Measurements from ENCODE around the gene MAML1. TPM values are rescaled to one million over a fixed set of nuclear protein-coding genes. Genes with fewer than 3 reads are reported as not detected.

MAML1 gene
- total RNA-seq, 2 donors from 2014 or later: 26.9 to 28.0 TPM

DNA sequence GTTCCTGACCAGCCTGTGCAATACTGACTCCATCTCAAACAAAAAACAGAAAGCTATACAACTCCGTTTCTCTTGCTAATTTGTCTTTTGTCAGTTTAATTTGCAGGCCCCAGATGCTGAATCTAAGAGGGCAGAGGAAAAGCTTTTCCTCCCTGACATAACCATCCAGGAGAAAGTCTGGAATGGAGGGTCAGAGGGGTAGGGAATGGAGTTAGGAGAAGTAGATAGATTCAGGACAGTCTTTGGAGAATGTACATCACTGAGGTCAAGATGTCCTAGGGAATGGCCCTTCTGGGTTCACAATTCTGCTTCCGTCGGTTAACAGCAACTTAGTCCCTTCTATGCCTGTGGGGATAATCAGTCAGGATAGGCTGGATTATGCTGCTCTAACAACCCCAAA is 81.5 kb downstream of the MAML1 start:
- peaks cover 12% of the 10 kb centered on the region for H3K4me1 Mint-ChIP-seq (ENCODE audit: low read depth)
- H3K27ac Mint-ChIP-seq: no peak overlapping the region
- H3K4me3 Mint-ChIP-seq: no peak overlapping the region
- DNase-seq (no peak), ATAC-seq (replicated peaks in 1 of 2) (no peak)
- H3K27me3 Mint-ChIP-seq (ENCODE audit: low read depth): no peaks in the 10 kb centered on the region
- H3K36me3 Mint-ChIP-seq (ENCODE audit: insufficient read depth in 2 of 2): peaks cover 4 to 6% of the 10 kb centered on the region in 2 donors
- no peaks in the 10 kb centered on the region for H3K9me3 Mint-ChIP-seq

DNA sequence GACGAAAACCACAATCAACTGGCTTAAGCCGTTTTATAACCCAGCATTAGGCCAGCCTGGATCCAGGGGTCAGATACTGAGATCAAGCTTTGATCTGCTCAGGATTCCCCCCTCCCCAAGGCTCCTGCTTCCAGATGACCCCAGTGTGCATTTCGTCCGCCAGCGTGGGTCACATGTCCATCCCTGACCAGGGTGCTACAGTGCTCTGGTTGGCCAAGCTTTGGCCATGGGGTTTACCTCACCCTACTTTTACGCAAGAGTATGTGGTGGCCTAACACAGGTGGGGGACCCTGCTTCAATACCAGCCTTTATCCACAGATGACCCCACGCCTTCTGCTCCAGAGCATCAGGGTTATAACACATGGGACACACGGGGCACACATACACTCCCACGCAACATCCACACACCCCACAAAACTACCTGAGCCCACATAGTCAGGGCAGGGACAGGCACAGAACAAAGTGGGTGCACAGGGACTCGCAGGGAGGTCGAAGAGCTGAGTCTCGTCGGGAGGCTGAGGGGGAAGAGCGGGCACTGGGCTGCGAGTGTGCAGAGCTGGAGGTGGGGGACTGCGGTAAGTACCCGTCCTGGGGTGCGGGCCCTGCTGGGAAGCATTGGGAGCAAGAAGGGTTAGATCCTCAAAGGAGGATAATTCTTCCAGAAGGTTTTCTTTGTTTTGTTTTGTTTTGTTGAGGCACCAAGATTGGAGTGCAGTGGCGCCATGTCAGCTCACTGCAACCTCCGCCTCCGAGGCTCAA is 83.0 kb downstream of the MAML1 start:
- H3K27ac Mint-ChIP-seq: no peak overlapping the region
- peaks cover 24% of the 10 kb centered on the region for H3K4me1 Mint-ChIP-seq (ENCODE audit: low read depth)
- ATAC-seq (replicated peaks in 1 of 2) (no peak), DNase-seq (no peak)
- H3K36me3 Mint-ChIP-seq (ENCODE audit: insufficient read depth in 2 of 2): peaks cover 4 to 6% of the 10 kb centered on the region in 2 donors
- H3K27me3 Mint-ChIP-seq (ENCODE audit: low read depth): no peaks in the 10 kb centered on the region
- H3K9me3 Mint-ChIP-seq: no peaks in the 10 kb centered on the region
- peak overlapping the region; percentile 29 to 59 for H3K4me3 Mint-ChIP-seq

DNA sequence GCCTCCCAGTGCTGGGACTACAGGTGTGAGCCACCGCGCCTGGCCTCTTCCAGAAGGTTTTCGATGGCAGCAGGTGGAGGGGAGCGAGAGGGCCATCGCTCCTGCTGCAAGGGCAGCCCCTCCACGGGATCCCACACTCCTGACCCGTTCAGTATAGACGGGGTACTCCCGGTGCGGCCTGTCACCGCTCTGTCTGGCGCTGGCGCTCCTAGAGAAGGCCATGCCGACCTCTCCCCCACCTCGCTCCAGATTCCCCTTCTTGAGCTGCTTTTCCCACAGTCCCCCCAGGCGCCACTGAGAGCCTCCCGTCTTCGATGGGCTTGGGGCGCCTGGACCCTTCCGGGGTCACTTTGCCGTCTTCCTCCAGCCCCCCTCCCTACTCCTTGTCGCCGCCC is 83.8 kb downstream of the MAML1 start:
- Mint-ChIP-seq H3K4me1 (ENCODE audit: low read depth) (peaks cover 24% of the 10 kb centered on the region), H3K36me3 (ENCODE audit: insufficient read depth in 2 of 2) (peaks cover 4 to 6% of the 10 kb centered on the region in 2 donors), H3K4me3 (peak overlapping the region in 1 of 2 donors; percentile 59), H3K27me3 (ENCODE audit: low read depth) (no peaks in the 10 kb centered on the region), H3K9me3 (no peaks in the 10 kb centered on the region), H3K27ac (no peak overlapping the region)
- no peak for ATAC-seq (replicated peaks in 1 of 2)
- DNase-seq: no peak

DNA sequence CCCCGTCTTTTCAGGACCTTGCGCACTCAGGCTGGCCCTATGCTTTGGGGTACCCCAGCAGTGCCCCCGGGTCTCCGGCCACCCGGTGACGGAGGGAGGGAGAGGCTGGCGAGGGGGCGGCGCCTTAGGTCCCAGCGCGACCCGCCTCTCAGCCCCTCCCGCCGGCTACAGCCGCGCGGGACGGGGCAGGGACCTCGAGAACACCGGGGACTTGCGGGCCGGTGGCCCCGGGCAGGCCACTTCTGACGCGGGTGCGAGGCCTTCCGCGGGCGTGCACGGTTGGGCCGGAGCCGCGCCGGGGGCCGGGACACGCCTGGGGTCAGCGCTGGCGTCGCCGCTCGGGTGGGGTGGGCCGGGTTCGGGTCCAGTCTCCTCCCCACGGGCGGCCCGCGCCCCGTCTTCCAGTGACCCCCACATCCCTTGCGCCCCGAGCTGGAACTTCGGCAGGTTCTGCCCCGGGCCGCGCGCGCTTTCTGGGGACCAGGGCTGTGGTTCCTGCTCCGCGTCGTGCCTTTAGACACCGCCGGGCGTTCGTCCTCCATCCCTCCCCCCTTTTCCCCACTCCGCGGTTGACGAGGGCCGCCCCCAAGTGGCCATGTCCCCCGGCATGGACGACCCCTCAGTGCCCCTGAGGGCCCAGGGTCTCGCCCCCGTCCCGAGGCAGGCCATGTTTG is 84.3 kb downstream of the MAML1 start:
- peaks cover 28% of the 10 kb centered on the region for H3K4me1 Mint-ChIP-seq (ENCODE audit: low read depth)
- H3K9me3 Mint-ChIP-seq: no peaks in the 10 kb centered on the region
- no peaks in the 10 kb centered on the region for H3K27me3 Mint-ChIP-seq (ENCODE audit: low read depth)
- DNase-seq: no peak
- no peak for ATAC-seq (replicated peaks in 1 of 2)
- peak overlapping the region; percentile 63 to 82 for H3K4me3 Mint-ChIP-seq
- H3K36me3 Mint-ChIP-seq (ENCODE audit: insufficient read depth in 2 of 2): peaks cover 6% of the 10 kb centered on the region in 2 donors
- no peak overlapping the region for H3K27ac Mint-ChIP-seq

DNA sequence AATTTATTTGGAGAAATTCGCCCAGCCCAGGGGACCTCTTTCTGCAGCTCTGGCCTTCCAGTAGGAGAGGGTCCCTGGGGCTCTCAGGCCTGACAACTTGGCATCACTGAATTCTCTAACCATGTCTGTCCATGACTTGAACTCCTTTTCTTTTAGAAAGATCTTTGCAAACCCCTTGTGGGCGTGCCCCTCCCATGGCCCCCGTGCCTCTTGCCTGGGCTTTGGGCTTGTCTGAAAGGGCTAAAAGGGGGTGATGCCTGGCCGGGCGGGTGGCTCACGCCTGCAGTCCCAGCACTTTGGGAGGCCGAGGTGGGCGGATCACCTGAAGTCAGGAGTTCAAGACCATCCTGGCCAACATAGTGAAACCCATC is 84.8 kb downstream of the MAML1 start:
- Mint-ChIP-seq H3K27me3 (ENCODE audit: low read depth) (no peaks in the 10 kb centered on the region), H3K9me3 (no peaks in the 10 kb centered on the region), H3K27ac (no peak overlapping the region), H3K4me3 (peak overlapping the region; percentile 63 to 82), H3K36me3 (ENCODE audit: insufficient read depth in 2 of 2) (peaks cover 6 to 10% of the 10 kb centered on the region in 2 donors), H3K4me1 (ENCODE audit: low read depth) (peaks cover 34% of the 10 kb centered on the region)
- DNase-seq (no peak), ATAC-seq (replicated peaks in 1 of 2) (no peak)

DNA sequence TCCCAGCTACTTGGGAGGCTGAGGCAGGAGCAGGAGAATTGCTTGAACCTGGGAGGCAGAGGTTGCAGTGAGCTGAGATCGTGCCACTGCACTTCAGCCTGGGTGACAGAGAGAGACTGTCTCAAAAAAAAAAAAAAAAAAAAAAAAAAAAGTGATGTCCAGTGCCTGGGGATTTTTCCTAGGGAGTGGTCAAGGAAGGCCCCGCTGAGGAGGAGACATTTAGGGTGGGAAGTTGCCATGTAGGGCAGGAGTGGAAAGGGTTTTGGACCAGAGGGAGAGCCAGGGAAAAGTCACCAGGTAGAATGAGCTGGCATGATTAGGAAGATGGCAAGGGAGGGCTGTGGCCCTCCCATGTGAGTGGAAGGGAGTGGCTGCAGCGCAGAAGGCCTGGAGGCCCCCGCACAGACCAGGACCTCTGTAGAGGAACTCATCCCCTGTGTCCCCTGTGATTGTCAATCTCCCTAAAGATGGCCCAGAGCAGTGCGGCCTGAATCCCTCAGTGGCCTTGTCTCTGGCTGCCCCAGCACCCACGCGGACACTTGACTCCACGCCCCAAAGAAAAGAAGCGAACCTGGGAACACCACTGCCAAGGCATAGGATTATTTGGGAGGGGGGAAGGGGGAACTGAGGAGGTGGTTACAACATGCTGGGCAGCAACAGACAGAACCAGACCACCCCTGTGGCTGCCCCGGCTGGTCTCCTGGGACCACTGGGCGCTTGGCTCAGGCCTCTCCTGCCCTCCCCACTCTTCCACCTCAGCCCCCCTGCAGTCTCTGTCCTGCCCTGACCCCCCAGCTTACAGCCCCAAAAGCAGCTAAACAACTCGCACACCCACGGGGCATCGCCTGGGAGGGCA is 85.5 kb downstream of the MAML1 start:
- DNase-seq: no peak
- no peaks in the 10 kb centered on the region for H3K9me3 Mint-ChIP-seq
- peak overlapping the region; percentile 82 to 84 for H3K4me3 Mint-ChIP-seq
- H3K36me3 Mint-ChIP-seq (ENCODE audit: insufficient read depth in 2 of 2): peaks cover 5 to 10% of the 10 kb centered on the region in 2 donors
- H3K27me3 Mint-ChIP-seq (ENCODE audit: low read depth): no peaks in the 10 kb centered on the region
- H3K4me1 Mint-ChIP-seq (ENCODE audit: low read depth): peaks cover 40% of the 10 kb centered on the region
- H3K27ac Mint-ChIP-seq: peak overlapping the region; percentile 44
- ATAC-seq (replicated peaks in 1 of 2): no peak

DNA sequence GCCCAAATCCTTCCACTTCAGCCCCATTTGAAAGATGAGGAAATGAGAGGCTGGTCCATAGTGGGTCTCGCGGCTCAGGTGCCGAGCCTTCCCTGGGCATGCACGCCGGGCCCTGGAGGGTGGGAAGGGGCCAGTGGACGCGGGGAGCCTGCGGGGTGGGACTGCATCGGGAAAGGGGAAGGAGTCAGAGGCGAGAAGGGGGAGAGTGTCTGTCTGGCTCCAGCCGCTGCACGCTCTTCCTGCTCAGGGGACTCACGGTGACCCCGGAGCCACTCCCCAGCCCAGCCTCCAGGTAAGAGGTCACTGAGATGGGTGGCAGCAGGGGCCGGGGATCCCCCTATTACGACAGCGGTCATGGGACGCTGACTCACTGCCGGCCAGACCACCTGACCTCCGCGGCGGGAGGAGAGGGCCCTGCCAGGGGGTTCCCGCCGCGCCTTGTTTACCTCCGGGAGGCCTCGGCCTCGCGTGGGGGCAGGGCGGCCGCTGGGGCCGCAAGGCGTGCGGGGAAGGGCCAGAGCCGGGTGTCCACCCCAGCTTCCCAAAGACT is 86.2 kb downstream of the MAML1 start:
- H3K27ac Mint-ChIP-seq: no peak overlapping the region
- peaks cover 7 to 10% of the 10 kb centered on the region in 2 donors for H3K36me3 Mint-ChIP-seq (ENCODE audit: insufficient read depth in 2 of 2)
- no peaks in the 10 kb centered on the region for H3K27me3 Mint-ChIP-seq (ENCODE audit: low read depth)
- no peaks in the 10 kb centered on the region for H3K9me3 Mint-ChIP-seq
- peaks cover 41% of the 10 kb centered on the region for H3K4me1 Mint-ChIP-seq (ENCODE audit: low read depth)
- peak; percentile 91 to 94 for DNase-seq
- peak; percentile 70 to 77 for ATAC-seq (replicated peaks in 1 of 2)
- H3K4me3 Mint-ChIP-seq: peak overlapping the region; percentile 82 to 84

DNA sequence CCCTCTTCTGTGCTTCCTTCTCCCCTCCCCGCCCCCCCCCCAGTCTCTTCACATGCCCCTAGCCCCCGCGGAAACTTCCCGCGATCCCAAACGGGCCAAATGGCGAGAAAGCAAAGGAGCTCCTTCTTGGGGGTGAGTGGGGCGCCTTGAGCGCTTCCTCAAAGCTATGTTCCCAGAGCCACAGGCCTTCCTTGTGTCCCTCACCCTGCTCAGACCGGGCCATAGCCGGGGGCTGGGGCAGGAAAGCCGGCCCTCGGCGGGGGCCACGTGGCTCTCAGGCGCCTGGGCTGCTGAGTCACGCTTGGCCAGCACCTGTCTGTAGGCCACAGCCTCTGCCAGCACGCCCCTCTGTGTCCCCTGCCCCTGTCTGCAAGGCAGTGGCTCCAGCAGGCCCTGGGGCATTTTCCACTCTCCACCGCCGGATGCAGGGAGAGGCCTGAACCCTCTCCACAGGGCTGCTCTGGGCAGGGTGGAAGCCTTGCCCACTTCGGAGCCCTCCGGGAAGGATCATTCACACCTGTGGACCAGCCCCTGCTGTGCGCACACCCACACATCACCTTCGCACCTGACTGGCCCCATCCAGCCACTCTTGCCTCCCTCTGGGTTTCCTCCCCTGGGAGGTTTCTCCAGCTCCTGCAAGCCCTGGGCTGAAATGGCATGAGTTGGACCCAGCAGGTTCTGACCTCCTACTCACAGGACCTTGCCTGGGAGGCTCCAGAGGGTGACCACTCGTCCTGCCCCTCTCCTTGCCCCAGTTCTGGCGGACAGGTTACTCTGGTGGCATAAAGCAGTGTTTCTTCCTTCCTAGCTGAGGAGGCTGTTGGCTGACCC is 86.9 kb downstream of the MAML1 start:
- Mint-ChIP-seq H3K27me3 (ENCODE audit: low read depth) (no peaks in the 10 kb centered on the region), H3K27ac (peak overlapping the region; percentile 91), H3K4me1 (ENCODE audit: low read depth) (peaks cover 46% of the 10 kb centered on the region), H3K4me3 (peak overlapping the region; percentile 88 to 93), H3K36me3 (ENCODE audit: insufficient read depth in 2 of 2) (peaks cover 9 to 12% of the 10 kb centered on the region in 2 donors), H3K9me3 (no peaks in the 10 kb centered on the region)
- DNase-seq (peak; percentile 65 to 69), ATAC-seq (replicated peaks in 1 of 2) (peak; percentile 31 to 38)

DNA sequence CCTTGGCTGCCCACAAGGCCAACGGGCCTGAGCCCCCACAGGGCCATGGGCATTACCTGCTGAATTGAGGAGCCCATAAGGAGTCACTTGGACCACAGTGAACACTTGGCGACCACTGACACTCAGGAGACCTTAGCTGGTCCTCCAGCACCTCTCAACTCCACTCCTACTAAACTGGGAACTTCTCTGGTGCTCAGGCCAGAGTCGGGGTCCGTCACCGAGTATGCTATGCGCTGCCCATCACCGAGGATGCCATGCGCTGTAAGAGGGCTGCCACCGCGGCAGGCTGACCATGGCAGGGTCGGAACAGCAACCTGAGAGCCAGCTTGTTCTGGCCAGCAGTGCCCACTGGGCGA is 87.5 kb downstream of the MAML1 start:
- ATAC-seq (replicated peaks in 1 of 2) (no peak), DNase-seq (no peak)
- Mint-ChIP-seq H3K4me3 (peak overlapping the region; percentile 88 to 93), H3K9me3 (no peaks in the 10 kb centered on the region), H3K4me1 (ENCODE audit: low read depth) (peaks cover 50% of the 10 kb centered on the region), H3K36me3 (ENCODE audit: insufficient read depth in 2 of 2) (peaks cover 13 to 15% of the 10 kb centered on the region in 2 donors), H3K27ac (peak overlapping the region; percentile 91), H3K27me3 (ENCODE audit: low read depth) (no peaks in the 10 kb centered on the region)

DNA sequence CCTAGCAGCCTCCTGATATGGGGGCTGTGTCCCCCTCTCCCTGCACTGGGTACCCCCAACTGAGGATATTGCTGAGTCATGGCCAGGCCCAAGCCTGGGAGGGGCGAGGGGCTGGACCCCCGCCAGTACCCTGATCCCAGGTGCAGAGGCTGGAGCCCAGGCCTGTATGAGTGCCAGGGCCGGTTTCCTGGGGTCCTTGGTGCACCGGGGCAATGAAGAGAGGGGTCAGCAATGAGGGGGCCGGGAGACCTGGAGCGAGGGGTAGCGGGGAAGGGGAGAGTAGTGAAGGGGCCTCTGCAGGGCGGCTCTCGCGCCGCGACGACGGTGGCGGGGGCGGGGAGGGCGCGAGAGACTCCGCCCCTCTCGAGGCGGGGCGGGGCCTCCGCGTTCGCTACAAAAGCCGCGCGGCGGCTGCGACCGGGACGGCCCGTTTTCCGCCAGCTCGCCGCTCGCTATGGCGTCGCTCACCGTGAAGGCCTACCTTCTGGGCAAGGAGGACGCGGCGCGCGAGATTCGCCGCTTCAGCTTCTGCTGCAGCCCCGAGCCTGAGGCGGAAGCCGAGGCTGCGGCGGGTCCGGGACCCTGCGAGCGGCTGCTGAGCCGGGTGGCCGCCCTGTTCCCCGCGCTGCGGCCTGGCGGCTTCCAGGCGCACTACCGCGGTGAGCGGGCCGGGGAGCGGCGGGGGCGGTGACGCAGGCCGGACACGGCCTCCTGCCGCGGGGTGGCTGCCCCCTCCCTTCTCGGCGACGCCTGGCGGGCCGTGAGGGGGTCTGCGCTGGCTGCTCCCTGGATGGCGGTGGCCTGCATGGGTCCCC is 88.1 kb downstream of the MAML1 start, which contains the start of gene SQSTM1:
SQSTM1 (plus strand) TSS at position 423 of the 815 bp plus-strand sequence; CDS start at position 455, 32 bp downstream.
- Mint-ChIP-seq H3K4me1 (ENCODE audit: low read depth) (peaks cover 50% of the 10 kb centered on the region), H3K36me3 (ENCODE audit: insufficient read depth in 2 of 2) (peaks cover 13% of the 10 kb centered on the region in 2 donors), H3K27ac (peak within 1 kb of the TSS; percentile 97), H3K9me3 (no peaks in the 10 kb centered on the region), H3K27me3 (ENCODE audit: low read depth) (no peaks in the 10 kb centered on the region), H3K4me3 (peak within 1 kb of the TSS; percentile 88 to 93)
- ATAC-seq (replicated peaks in 1 of 2) (peak; percentile 54 to 56), DNase-seq (peak; percentile 85 to 92)

DNA sequence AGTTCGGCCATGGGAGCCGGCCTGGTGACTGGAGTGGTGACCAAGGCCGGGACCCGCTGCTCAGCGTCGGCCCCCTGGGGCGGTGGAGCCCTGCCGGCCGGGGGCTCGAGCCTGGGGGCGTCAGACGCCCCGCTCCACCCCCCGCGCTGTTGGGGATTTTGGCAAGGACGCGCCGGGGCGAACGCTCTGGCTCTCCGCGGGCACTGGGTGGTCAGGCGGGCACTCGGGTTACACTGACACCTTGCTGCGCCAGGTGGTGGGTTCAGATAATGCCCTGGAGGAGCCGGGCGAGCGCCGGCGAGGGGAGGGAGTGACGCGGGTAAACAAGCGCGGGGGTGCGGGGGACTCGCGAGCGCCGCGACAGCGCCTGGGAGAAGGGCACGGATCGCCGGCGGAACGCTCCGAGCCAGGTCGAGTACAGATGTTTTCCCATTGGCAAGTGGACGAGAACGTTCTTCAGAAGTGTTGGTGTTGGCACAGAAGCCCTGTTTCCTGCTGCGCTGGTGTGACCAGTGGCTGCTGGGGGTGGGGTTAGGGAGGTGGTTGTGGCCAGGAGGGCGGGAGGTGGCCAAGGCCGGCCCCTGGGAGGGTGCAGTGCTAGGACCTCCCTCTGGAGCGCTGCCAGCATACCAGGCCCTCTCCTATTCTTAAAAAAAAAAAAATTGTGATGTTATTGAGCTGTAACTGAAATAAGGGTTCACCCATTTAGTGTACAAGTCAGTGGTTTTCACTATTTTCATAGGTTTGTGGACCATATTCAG is 88.9 kb downstream of the MAML1 start:
- H3K4me1 Mint-ChIP-seq (ENCODE audit: low read depth): peaks cover 51% of the 10 kb centered on the region

More for the DNA sequence above, 88.9 kb downstream of the MAML1 start:
- peak overlapping the region; percentile 97 for H3K27ac Mint-ChIP-seq
- ATAC-seq (replicated peaks in 1 of 2) (peak; percentile 67 to 70), DNase-seq (peak; percentile 90)
- H3K27me3 Mint-ChIP-seq (ENCODE audit: low read depth): no peaks in the 10 kb centered on the region
- no peaks in the 10 kb centered on the region for H3K9me3 Mint-ChIP-seq
- peak overlapping the region; percentile 87 to 93 for H3K4me3 Mint-ChIP-seq
- peaks cover 13 to 14% of the 10 kb centered on the region in 2 donors for H3K36me3 Mint-ChIP-seq (ENCODE audit: insufficient read depth in 2 of 2)
